Neural cell (in vitro differentiated cells): ENCODE measurements around the gene ABHD2. TPM values are rescaled to one million over a fixed set of nuclear protein-coding genes. Genes with fewer than 3 reads are reported as not detected.

Experiments used
- H2AFZ ChIP-seq: fragments of 200-600, 300-800 bp; sonication (generic), shearing (Covaris generic); 2 replicates; pipeline ENCODE4 v1.6.0; 2014; ENCODE audit warnings: low read depth, mild to moderate bottlenecking, antibody characterized with exemption, low read length, moderate library complexity
- H3F3A ChIP-seq: fragments of 200-600 bp; shearing (Covaris generic); 2 replicates; pipeline ENCODE4 v1.6.1; 2016; ENCODE audit warnings: mild to moderate bottlenecking, moderate library complexity, mixed read lengths, antibody characterized with exemption, low read length; ENCODE audit not compliant: insufficient read depth, poor library complexity, severe bottlenecking
- H3K27ac ChIP-seq: fragments of 200-600, 300-800 bp; sonication (generic), shearing (Covaris generic); 2 replicates; pipeline ENCODE4 v1.5.1; 2014; ENCODE audit warnings: mild to moderate bottlenecking, low read length, moderate library complexity
- H3K27me3 ChIP-seq: fragments of 300-800, 200-600 bp; sonication (generic), shearing (Covaris generic); 2 replicates; pipeline ENCODE4 v1.6.0; 2014; ENCODE audit warnings: mild to moderate bottlenecking, low read depth, low read length, moderate library complexity; ENCODE audit not compliant: insufficient read depth
- H3K36me3 ChIP-seq: fragments of 300-800, 200-600 bp; sonication (generic), shearing (Covaris generic); 2 replicates; pipeline ENCODE4 v1.5.1; 2014; ENCODE audit warnings: mild to moderate bottlenecking, antibody characterized with exemption, low read length, moderate library complexity; ENCODE audit not compliant: insufficient read depth
- H3K4me2 ChIP-seq: fragments of 300-800, 200-600 bp; sonication (generic), shearing (Covaris generic); 2 replicates; pipeline ENCODE4 v1.6.0; 2014; ENCODE audit warnings: mild to moderate bottlenecking, low read length
- H3K4me3 ChIP-seq: fragments of 300-800, 200-600 bp; sonication (generic), shearing (Covaris generic); 2 replicates; pipeline ENCODE4 v1.5.1; 2014; ENCODE audit warnings: mild to moderate bottlenecking, low read length, moderate library complexity
- H3K79me2 ChIP-seq: fragments of 200-600 bp; shearing (Covaris generic); replicated peaks from 2 replicates; pipeline ENCODE4 v1.6.0; 2014; ENCODE audit warnings: mild to moderate bottlenecking, low read length, moderate library complexity; ENCODE audit not compliant: insufficient read depth
- H3K9ac ChIP-seq: fragments of 300-800, 200-600 bp; sonication (generic), shearing (Covaris generic); 2 replicates; pipeline ENCODE4 v1.6.1; 2016; ENCODE audit warnings: mild to moderate bottlenecking, low read length, mixed read lengths
- H3K9me2 ChIP-seq: fragments of 200-600 bp; shearing (Covaris generic); 2 replicates; pipeline ENCODE4 v1.6.1; 2016; ENCODE audit warnings: mild to moderate bottlenecking, low read length, mixed read lengths; ENCODE audit not compliant: insufficient read depth
- H3K9me3 ChIP-seq: fragments of 200-600, 300-800 bp; sonication (generic), shearing (Covaris generic); 2 replicates; pipeline ENCODE4 v1.6.1; 2016; ENCODE audit warnings: mild to moderate bottlenecking, mixed run types, low read length, moderate library complexity, mixed read lengths
- H4K20me1 ChIP-seq: fragments of 200-600 bp; shearing (Covaris generic); 2 replicates; pipeline ENCODE4 v1.6.1; 2016; ENCODE audit warnings: mild to moderate bottlenecking, mixed run types; ENCODE audit not compliant: insufficient read depth
- CTCF ChIP-seq: fragments of 450-650 bp; IDR thresholded peaks from 2 replicates; pipeline ENCODE4 v1.5.1; 2014; ENCODE audit warnings: antibody characterized with exemption, mild to moderate bottlenecking, moderate library complexity; ENCODE audit not compliant: poor library complexity, severe bottlenecking
- EP300 ChIP-seq: fragments of 450-650 bp; conservative IDR thresholded peaks from 2 replicates; pipeline ENCODE4 v1.6.1; 2014; ENCODE audit warnings: antibody characterized with exemption, mild to moderate bottlenecking, moderate library complexity; ENCODE audit not compliant: poor library complexity, severe bottlenecking
- EZH2 ChIP-seq: fragments of 200-600, 300-800 bp; shearing (Covaris generic), sonication (generic); IDR thresholded peaks from 2 replicates; pipeline ENCODE4 v1.6.1; 2014; ENCODE audit warnings: antibody characterized with exemption, low read length, borderline replicate concordance, mild to moderate bottlenecking; ENCODE audit not compliant: insufficient read depth, poor library complexity, severe bottlenecking
- MXI1 ChIP-seq: fragments of 450-650 bp; conservative IDR thresholded peaks from 2 replicates; pipeline ENCODE4 v1.6.1; 2014; ENCODE audit warnings: antibody characterized with exemption, mild to moderate bottlenecking; ENCODE audit not compliant: poor library complexity, severe bottlenecking
- POLR2AphosphoS5 ChIP-seq: IDR thresholded peaks from 2 replicates; pipeline ENCODE4 v1.6.1; 2012
- RAD21 ChIP-seq: fragments of 450-650 bp; conservative IDR thresholded peaks from 2 replicates; pipeline ENCODE4 v1.6.1; 2014; ENCODE audit warnings: antibody characterized with exemption, mild to moderate bottlenecking, moderate library complexity
- TAF1 ChIP-seq: IDR thresholded peaks from 2 replicates; pipeline ENCODE4 v1.6.1; 2012; ENCODE audit warnings: low read depth
- polyA plus RNA-seq: library from polyadenylated mRNA; depleted of rRNA; stranded (reverse); fragments of >200 nt; gene quantifications from 2 replicates; pipeline ENCODE4 v1.2.3, GENCODE V29; 2014
- TF ChIP-seq, protein P1 (sequence below): IDR thresholded peaks from 2 replicates; pipeline ENCODE4 v1.6.1; 2012; ENCODE audit warnings: borderline replicate concordance

Gene ABHD2
- polyA plus RNA-seq, 1 donor from 2014 or later: 19.0 TPM

GRCh38 chr15:89218531-89218930 lies 130.3 kb downstream of the ABHD2 start:
- Histone ChIP-seq H3K9ac (no peak overlapping the region), H3K4me3 (no peak overlapping the region), H4K20me1 (no peaks in the 10 kb centered on the region), H3K4me2 (no peak overlapping the region), H3K79me2 (no peaks in the 10 kb centered on the region), H3K27me3 (no peaks in the 10 kb centered on the region), H3K36me3 (no peaks in the 10 kb centered on the region), H3F3A (no peaks in the 10 kb centered on the region), H3K27ac (no peak overlapping the region), H2AFZ (no peak overlapping the region), H3K9me2 (no peaks in the 10 kb centered on the region), H3K9me3 (no peaks in the 10 kb centered on the region)
- TF ChIP-seq EZH2: no peak
- no peak for TF ChIP-seq RAD21
- TF ChIP-seq CTCF: no peak
- no peak for TF ChIP-seq MXI1
- no peak for TF ChIP-seq POLR2AphosphoS5
- TF ChIP-seq EP300: no peak

DNA sequence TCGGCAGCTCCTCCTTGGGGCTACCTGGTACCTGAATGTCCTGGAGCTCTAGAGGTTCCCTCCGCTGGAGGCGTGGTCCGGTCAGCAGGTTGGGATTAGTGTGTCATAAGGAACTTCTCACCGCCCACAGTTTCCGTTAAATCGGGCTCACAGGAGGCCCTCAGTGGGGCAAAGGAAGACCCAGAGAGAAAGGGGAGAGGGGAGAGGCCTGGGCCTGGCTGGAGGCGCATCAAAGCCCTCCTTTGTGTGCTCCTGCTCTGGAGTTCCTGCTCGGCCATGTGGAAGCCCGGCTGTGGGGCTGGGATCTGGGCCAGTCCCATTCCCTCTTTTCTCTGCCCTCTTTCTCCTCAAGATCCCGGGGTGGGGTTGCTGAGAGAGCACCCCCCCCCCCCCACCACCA lies 133.3 kb downstream of the ABHD2 start, which contains the start of gene RLBP1:
Gene RLBP1, minus strand, starts transcription at position 37 of the 400 bp plus-strand sequence. CDS start 2,604 bp downstream, outside the sequence.
- Histone ChIP-seq H3K79me2 (no peaks in the 10 kb centered on the region), H3F3A (no peaks in the 10 kb centered on the region), H3K9me3 (no peaks in the 10 kb centered on the region), H3K9me2 (no peaks in the 10 kb centered on the region), H3K36me3 (no peaks in the 10 kb centered on the region), H2AFZ (no peak within 1 kb of the TSS), H3K4me3 (no peak within 1 kb of the TSS), H3K4me2 (no peak within 1 kb of the TSS), H3K9ac (no peak within 1 kb of the TSS), H4K20me1 (no peaks in the 10 kb centered on the region), H3K27me3 (no peaks in the 10 kb centered on the region), H3K27ac (no peak within 1 kb of the TSS)
- TF ChIP-seq CTCF: no peak
- no peak for TF ChIP-seq EZH2
- TF ChIP-seq RAD21: no peak
- no peak for TF ChIP-seq MXI1
- no peak for TF ChIP-seq POLR2AphosphoS5
- no peak for TF ChIP-seq TAF1
- TF ChIP-seq EP300: no peak
- TF ChIP-seq, protein P1, sequence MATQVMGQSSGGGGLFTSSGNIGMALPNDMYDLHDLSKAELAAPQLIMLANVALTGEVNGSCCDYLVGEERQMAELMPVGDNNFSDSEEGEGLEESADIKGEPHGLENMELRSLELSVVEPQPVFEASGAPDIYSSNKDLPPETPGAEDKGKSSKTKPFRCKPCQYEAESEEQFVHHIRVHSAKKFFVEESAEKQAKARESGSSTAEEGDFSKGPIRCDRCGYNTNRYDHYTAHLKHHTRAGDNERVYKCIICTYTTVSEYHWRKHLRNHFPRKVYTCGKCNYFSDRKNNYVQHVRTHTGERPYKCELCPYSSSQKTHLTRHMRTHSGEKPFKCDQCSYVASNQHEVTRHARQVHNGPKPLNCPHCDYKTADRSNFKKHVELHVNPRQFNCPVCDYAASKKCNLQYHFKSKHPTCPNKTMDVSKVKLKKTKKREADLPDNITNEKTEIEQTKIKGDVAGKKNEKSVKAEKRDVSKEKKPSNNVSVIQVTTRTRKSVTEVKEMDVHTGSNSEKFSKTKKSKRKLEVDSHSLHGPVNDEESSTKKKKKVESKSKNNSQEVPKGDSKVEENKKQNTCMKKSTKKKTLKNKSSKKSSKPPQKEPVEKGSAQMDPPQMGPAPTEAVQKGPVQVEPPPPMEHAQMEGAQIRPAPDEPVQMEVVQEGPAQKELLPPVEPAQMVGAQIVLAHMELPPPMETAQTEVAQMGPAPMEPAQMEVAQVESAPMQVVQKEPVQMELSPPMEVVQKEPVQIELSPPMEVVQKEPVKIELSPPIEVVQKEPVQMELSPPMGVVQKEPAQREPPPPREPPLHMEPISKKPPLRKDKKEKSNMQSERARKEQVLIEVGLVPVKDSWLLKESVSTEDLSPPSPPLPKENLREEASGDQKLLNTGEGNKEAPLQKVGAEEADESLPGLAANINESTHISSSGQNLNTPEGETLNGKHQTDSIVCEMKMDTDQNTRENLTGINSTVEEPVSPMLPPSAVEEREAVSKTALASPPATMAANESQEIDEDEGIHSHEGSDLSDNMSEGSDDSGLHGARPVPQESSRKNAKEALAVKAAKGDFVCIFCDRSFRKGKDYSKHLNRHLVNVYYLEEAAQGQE: no peak
